HCT116 (cell line): ENCODE results near the gene SAMD15. TPM values are rescaled to one million over a fixed set of nuclear protein-coding genes. Genes with fewer than 3 reads are reported as not detected.

Source experiments
- ATAC-seq: fragments of 200-7000 bp; cut with Tn5 transposase; 2 replicates; pipeline ENCODE4 v1.9.1; 2020; ENCODE audit warnings: mild to moderate bottlenecking, moderate library complexity
- BruUV-seq: library from RNA; stranded (reverse); fragments of 400-500 nt; replicated peaks from 2 replicates; lab custom pipeline; 2021; lab: Mats Ljungman, UMichigan
- CTCF ChIA-PET: fragments of 300-600 bp; sonication (Branson Sonifier 250); formaldehyde crosslinking; loops from one replicate; lab custom pipeline; 2021; ENCODE audit warnings: antibody characterized with exemption; lab: Charles Lee
- POLR2A ChIA-PET: fragments of 300-600, 350-600 bp; sonication (Branson Sonifier 250); formaldehyde crosslinking; loops from one replicate; lab custom pipeline; 2021; ENCODE audit warnings: antibody characterized with exemption; lab: Charles Lee
- RAD21 ChIA-PET, 2 experiments: fragments of 300-600 bp; sonication (Branson Sonifier 250); formaldehyde crosslinking; loops; one replicate each; lab custom pipeline; 2023; ENCODE audit warnings: low total read pairs in 2 of 2; ENCODE audit not compliant: uncharacterized antibody in 2 of 2, unreplicated experiment in 2 of 2, low non-redundant PET in 1 of 2; lab: Charles Lee
- DNase-seq: peaks from one replicate; pipeline ENCODE4 v3.0.0-alpha.2; 2010; ENCODE audit warnings: low read depth, low spot score
- H2AFZ ChIP-seq: fragments of 200-600 bp; shearing (Covaris generic), sonication (generic); 2 replicates; pipeline ENCODE4 v1.6.1; 2017; ENCODE audit warnings: low read depth, mixed run types, mixed read lengths, antibody characterized with exemption, low read length; ENCODE audit not compliant: poor library complexity, severe bottlenecking
- H3K27ac ChIP-seq: 2 replicates; pipeline ENCODE4 v1.5.1; 2012; ENCODE audit warnings: low read depth, low read length
- H3K27me3 ChIP-seq: fragments of 200-600 bp; sonication (generic); 2 replicates; pipeline ENCODE4 v1.6.1; 2016; ENCODE audit warnings: mixed run types, low read length, mixed read lengths; ENCODE audit not compliant: insufficient read depth
- H3K36me3 ChIP-seq, 2 experiments: fragments of 200-500 bp in 1 of 2; fragments of 200-600 bp in 1 of 2; sonication (Bioruptor generic) in 1 of 2; sonication (generic) in 1 of 2; 2 replicates each; pipeline versions ENCODE4 v1.5.1 to v1.6.1; 2014 to 2016; ENCODE audit warnings: low read length in 2 of 2, inconsistent platforms in 1 of 2, mixed read lengths in 1 of 2, mixed run types in 1 of 2; ENCODE audit not compliant: insufficient read depth in 2 of 2, control insufficient read depth in 1 of 2
- H3K4me1 ChIP-seq, 2 experiments: fragments of 200-600 bp in 1 of 2; sonication (generic) in 1 of 2; 2 replicates each; pipeline versions ENCODE4 v1.5.1 to v1.6.1; 2012 to 2017; ENCODE audit warnings: low read length in 2 of 2, inconsistent platforms in 1 of 2, mild to moderate bottlenecking in 1 of 2, mixed read lengths in 1 of 2, mixed run types in 1 of 2, moderate library complexity in 1 of 2; ENCODE audit not compliant: insufficient read depth in 2 of 2, control insufficient read depth in 1 of 2
- H3K4me2 ChIP-seq: fragments of 200-600 bp; sonication (generic); 2 replicates; pipeline ENCODE4 v1.6.1; 2017; ENCODE audit warnings: mixed run types, low read length, mixed read lengths
- H3K4me3 ChIP-seq, 2 experiments: fragments of 200-600 bp in 1 of 2; sonication (generic) in 1 of 2; replicated peaks in 1 of 2; 2 replicates each; pipeline ENCODE4 v1.5.1; 2011 to 2016; ENCODE audit warnings: low read length in 2 of 2, control low read depth in 1 of 2, low read depth in 1 of 2, mild to moderate bottlenecking in 1 of 2, mixed read lengths in 1 of 2, mixed run types in 1 of 2
- H3K79me2 ChIP-seq: fragments of 200-600 bp; sonication (generic); 2 replicates; pipeline ENCODE4 v1.6.1; 2017; ENCODE audit warnings: mild to moderate bottlenecking, mixed run types, low read length, moderate library complexity, mixed read lengths; ENCODE audit not compliant: insufficient read depth
- H3K9ac ChIP-seq: fragments of 200-600 bp; sonication (generic); 2 replicates; pipeline ENCODE4 v1.6.1; 2016; ENCODE audit warnings: low read length, mixed read lengths
- H3K9me2 ChIP-seq: fragments of 200-600 bp; sonication (generic), shearing (Covaris generic); 2 replicates; pipeline ENCODE4 v1.6.1; 2017; ENCODE audit warnings: mixed run types, mild to moderate bottlenecking, moderate library complexity; ENCODE audit not compliant: insufficient read depth
- H3K9me3 ChIP-seq, 2 experiments: fragments of 200-500 bp in 1 of 2; fragments of 200-600 bp in 1 of 2; sonication (Bioruptor generic) in 1 of 2; sonication (generic) in 1 of 2; 2 replicates each; pipeline ENCODE4 v1.6.1; 2014 to 2017; ENCODE audit warnings: low read length in 2 of 2, mixed read lengths in 2 of 2, inconsistent platforms in 1 of 2, low read depth in 1 of 2, mild to moderate bottlenecking in 1 of 2, mixed run types in 1 of 2, moderate library complexity in 1 of 2; ENCODE audit not compliant: control insufficient read depth in 1 of 2, insufficient read depth in 1 of 2
- H4K20me1 ChIP-seq: fragments of 200-600 bp; sonication (generic), shearing (Covaris generic); 2 replicates; pipeline ENCODE4 v1.6.1; 2017; ENCODE audit warnings: mixed run types, mild to moderate bottlenecking, moderate library complexity; ENCODE audit not compliant: insufficient read depth
- CEBPB ChIP-seq: IDR thresholded peaks from 2 replicates; pipeline ENCODE4 v1.6.1; 2012; ENCODE audit warnings: low read depth
- CTCF ChIP-seq, 3 experiments: fragments of 200-600 bp in 1 of 3; sonication (generic) in 1 of 3; IDR thresholded peaks in 2 of 3; conservative IDR thresholded peaks in 1 of 3; 2 replicates each; pipeline ENCODE4 v1.5.1; 2012 to 2017; ENCODE audit warnings: low read depth in 2 of 3, low read length in 2 of 3, antibody characterized with exemption in 1 of 3, borderline replicate concordance in 1 of 3, control low read depth in 1 of 3, mild to moderate bottlenecking in 1 of 3, mixed read lengths in 1 of 3, mixed run types in 1 of 3, moderate library complexity in 1 of 3; ENCODE audit not compliant: insufficient read depth in 1 of 3
- ELF1 ChIP-seq: IDR thresholded peaks from 2 replicates; pipeline ENCODE4 v1.6.1; 2012; ENCODE audit warnings: low read depth, borderline replicate concordance
- EZH2phosphoT487 ChIP-seq: fragments of 200-600 bp; IDR thresholded peaks from 2 replicates; pipeline ENCODE4 v1.6.1; 2018; ENCODE audit warnings: antibody characterized with exemption, borderline replicate concordance
- JUND ChIP-seq: IDR thresholded peaks from 2 replicates; pipeline ENCODE4 v1.6.1; 2012
- POLR2A ChIP-seq: IDR thresholded peaks from 2 replicates; pipeline ENCODE4 v1.7.0; 2011; ENCODE audit warnings: borderline replicate concordance; ENCODE audit not compliant: insufficient read depth, insufficient read length; ENCODE audit errors: extremely low read depth
- POLR2AphosphoS5 ChIP-seq: IDR thresholded peaks from 2 replicates; pipeline ENCODE4 v1.6.1; 2011; ENCODE audit warnings: mild to moderate bottlenecking, low read depth, low read length, moderate library complexity
- SIN3A ChIP-seq: IDR thresholded peaks from 2 replicates; pipeline ENCODE4 v1.6.1; 2012; ENCODE audit warnings: low read depth
- ZBTB33 ChIP-seq: IDR thresholded peaks from 2 replicates; pipeline ENCODE4 v1.6.1; 2011; ENCODE audit warnings: mild to moderate bottlenecking, low read length, moderate library complexity; ENCODE audit not compliant: insufficient replicate concordance; ENCODE audit errors: extremely low read depth
- ZFX ChIP-seq: fragments of 450-650 bp; IDR thresholded peaks from 2 replicates; pipeline ENCODE4 v1.6.1; 2017
- intact Hi-C: fragments of 100-400 bp; cut with micrococcal nuclease; formaldehyde crosslinking; loops from 2 replicates; pipeline ENCODE4 v1.10.0; 2022
- total RNA-seq: library from RNA; stranded (reverse); gene quantifications from one replicate; pipeline ENCODE4 v1.2.1, GENCODE V29; 2021; ENCODE audit not compliant: unreplicated experiment

The SAMD15 gene
- total RNA-seq, 1 experiment from 2014 or later, result 1.9 TPM

GRCh38 chr14:77406718-77407117, 29.5 kb downstream of the SAMD15 start (continued):
- no peak for TF ChIP-seq CEBPB
- no peak for TF ChIP-seq POLR2AphosphoS5
- TF ChIP-seq JUND, result no peak
- TF ChIP-seq SIN3A, result no peak
- no peak for TF ChIP-seq POLR2A
- no peak for TF ChIP-seq ELF1
- TF ChIP-seq ZFX, result no peak
- TF ChIP-seq CTCF (IDR thresholded peaks at IDR 0.05 in 2 of 3, conservative IDR thresholded peaks at IDR 0.05 in 1 of 3; ENCODE audit: borderline replicate concordance in 1 of 3, insufficient read depth in 1 of 3, low read depth in 2 of 3, low read length in 2 of 3), result no peak
- TF ChIP-seq, all 23 proteins: peak for 0

- H2AFZ ChIP-seq, result no peak overlapping the region
- ChIA-PET CTCF (no interaction called here), RAD21 (no interaction called here), POLR2A (no interaction called here)
- H3K27ac ChIP-seq, result no peak overlapping the region
- BruUV-seq, result no TSS peak
- no peak for DNase-seq
- H3K27me3 ChIP-seq, result no peaks in the 10 kb centered on the region
- H3K9ac ChIP-seq, result no peak overlapping the region
- no peaks in the 10 kb centered on the region for H3K79me2 ChIP-seq
- H3K4me2 ChIP-seq, result no peak overlapping the region
- no peaks in the 10 kb centered on the region for H3K4me1 ChIP-seq
- ATAC-seq, result no peak
- no peaks in the 10 kb centered on the region for H3K36me3 ChIP-seq
- no peak for TF ChIP-seq EZH2phosphoT487
- no peak for TF ChIP-seq JUND
- TF ChIP-seq ZBTB33, result no peak
- intact Hi-C loops, result no loop called here
- no peaks in the 10 kb centered on the region for H3K9me2 ChIP-seq
- H4K20me1 ChIP-seq, result no peaks in the 10 kb centered on the region
- no peaks in the 10 kb centered on the region for H3K9me3 ChIP-seq
- H3K4me3 ChIP-seq, result no peak overlapping the region
Measured at GRCh38 chr14:77407158-77407557, 30.0 kb downstream of the SAMD15 start.
